Globus pallidus (tissue), 1 donor: ENCODE measurements around the gene UGT1A6.
"Not testable (repeated sequence)": the region's sequence is repeated elsewhere in the genome, so short reads cannot be mapped to it uniquely, and the experiment has no call there.

Experiments
- DNase-seq: peaks from one replicate; pipeline ENCODE4 v3.0.0-alpha.2; 2015; ENCODE audit warnings: low spot score

UGT1A6 gene

GRCh38 chr2:233686928-233687327 is 5.8 kb upstream of the UGT1A6 start:
- no peak for DNase-seq

DNA sequence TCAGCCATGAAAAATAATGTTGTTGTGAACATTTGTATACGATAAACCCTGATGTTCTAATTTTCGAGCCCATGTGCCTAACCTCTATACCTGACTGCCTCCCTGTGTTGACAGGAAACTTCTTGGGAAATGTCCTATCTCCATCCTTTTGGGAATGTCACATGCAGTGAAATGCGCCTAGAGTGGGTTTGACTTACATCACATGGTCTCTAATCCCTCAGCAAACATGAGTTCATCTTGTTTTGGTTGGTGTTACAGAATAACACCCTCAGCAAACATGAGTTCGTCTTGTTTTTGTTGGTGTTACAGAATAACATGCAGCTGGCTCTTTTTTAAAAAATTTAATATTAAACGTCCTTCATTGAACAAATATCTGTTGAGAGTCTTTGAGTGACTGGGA is 4.3 kb upstream of the UGT1A6 start:
- DNase-seq = no peak

GRCh38 chr2:233689031-233689430 is 3.7 kb upstream of the UGT1A6 start:
- DNase-seq = no peak

- DNase-seq = no peak
These were observed 3.2 kb upstream of the UGT1A6 start for GRCh38 chr2:233689501-233689900.

DNA sequence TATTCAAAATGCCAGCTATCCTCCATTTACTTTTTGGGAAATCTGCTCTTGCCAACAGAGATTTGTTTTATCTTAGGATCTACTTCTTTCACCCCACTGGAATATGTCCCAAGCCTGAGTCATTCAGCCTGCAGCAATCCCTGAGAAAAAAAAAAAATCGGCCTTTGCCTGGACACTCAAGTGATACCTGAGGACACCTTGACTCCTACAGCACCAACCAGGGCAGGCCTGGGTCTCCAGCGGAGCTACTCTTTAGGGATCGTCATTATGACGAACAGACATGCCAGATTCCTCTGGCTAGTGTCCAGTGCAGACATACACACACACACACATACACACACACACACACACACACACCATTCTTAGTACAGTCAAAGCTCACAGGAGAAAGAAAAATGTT is 2.2 kb upstream of the UGT1A6 start:
- no peak for DNase-seq

GRCh38 chr2:233691443-233692433 is 952 bp upstream of the UGT1A6 start:
- DNase-seq = no peak

DNA sequence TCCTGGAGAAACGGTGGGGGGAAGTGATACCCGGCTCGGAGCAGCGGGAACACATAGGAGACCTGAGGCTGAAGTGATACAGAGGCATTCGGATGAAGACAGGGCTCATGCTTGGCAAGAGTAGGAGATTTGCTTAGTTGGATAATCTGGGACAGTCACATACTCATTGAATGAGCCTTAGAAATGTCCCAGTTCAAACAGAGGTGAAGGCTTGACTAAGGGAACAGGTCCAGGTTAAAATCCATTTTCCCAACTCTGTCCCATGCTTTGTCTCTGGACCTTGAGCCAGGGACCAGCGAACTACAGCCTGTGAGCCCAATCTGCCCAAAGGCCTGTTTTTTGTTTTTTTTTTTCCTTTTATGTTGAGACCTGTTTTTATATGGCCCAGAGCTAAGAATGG is 1.3 kb downstream of the UGT1A6 start:
- DNase-seq = no peak

DNA sequence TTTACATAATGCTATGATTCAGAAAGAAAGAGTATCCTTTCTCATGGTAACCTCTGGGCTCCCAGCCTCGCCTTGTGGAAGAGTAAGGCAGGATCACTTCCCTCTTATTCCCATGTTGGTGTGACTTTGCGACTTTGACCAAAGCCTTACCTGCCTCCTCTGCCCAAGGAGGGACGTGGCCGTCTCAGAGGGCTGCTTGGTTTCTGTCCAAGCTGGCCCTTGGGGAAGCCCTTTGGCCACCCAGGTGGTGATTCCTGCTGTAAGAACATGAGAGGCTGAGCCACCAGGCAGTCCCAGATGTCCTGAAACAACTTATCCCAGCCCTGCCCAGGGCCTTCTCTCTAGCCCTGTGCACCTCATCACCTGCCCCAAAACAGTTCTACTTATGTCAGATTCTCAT is 6.0 kb downstream of the UGT1A6 start:
- no peak for DNase-seq

DNA sequence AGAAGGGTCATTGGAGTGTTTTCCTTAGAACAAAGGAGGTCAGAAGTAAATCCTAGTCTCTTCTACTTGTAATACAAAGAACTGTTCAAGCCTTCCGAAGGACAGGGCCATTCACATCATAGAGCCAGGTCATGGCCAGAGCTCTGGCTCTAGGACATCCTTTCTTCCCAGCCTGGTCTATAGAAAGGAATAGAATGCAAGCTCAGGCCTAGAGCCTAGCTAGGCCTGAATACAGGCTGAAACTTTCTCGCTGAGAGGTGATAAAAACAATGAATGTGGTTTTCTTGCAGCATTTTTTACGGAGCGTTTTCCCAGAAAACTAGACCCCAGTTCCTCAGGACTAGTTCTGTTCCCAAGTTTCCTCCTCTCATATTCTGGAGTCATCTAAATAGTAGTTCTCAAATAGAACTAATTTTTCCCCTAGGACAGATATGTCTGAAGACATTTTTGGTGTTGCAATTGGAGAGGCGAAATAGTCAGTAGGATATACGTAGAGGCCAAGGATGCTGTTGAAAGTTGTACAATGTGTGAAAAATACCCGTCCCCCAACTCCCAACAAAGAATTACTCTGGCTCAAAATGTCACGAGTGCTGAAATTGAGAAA is 6.8 kb downstream of the UGT1A6 start:
- no peak for DNase-seq

DNA sequence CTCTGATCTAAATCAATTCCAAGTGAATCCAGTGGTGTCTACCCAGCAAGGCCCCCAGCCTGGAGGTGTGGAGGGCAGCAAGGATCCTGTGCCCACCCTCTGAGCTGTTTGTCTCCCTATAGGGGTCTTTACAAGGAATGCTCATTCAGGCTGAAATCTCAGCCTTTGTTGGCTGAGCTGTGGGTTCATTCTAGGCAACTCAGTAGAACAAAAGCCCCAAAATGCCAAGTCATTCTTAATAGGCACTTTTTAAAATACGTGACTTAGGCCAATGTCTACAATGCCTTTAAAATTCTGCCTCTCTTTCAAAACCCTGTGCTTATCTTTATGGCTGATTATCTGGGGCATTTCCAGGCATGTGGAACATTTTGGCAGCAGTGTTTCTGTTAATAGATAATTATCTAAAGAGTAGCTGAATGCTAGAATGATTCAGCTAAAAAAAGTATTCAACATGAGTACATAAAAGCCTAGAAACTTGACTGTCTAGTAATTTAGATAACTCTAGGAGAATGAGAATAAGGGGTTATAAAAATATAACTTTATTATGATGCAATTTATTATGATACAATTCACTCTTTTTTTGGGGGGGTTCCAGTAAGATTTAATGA is 7.4 kb downstream of the UGT1A6 start:
- no peak for DNase-seq

DNA sequence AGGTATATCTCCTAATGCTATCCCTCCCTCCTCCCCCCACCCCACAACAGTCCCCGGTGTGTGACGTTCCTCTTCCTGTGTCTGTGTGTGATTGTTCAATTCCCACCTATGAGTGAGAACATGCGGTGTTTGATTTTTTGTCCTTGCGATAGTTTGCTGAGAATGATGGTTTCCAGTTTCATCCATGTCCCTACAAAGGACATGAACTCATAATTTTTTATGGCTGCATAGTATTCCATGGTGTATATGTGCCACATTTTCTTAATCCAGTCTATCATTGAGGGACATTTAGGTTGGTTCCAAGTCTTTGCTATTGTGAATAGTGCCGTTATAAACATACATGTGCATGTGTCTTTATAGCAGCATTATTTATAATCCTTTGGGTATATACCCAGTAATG is 8.2 kb downstream of the UGT1A6 start:
- DNase-seq = not testable (repeated sequence)

DNA sequence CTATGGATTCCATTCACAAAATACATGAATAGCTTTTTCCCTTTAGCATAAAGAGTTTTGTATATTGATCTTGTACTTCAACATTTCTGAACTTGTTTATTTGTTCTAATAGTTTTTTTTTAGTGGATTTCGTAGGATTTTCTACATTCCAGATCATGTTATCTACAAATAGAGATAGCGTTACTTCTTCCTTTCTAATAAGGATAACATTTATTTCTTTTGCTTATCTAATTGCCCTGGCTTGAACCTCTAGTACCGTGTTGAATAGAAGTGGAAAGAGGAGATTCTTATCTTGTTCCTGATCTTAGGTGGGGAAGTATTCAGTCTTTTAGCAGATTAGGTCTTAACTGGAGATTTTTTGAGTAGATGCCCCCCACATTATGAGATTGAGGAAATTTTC is 9.5 kb downstream of the UGT1A6 start:
- DNase-seq = no peak

GRCh38 chr2:233705911-233706506 is 13.3 kb downstream of the UGT1A6 start:
- no peak for DNase-seq

- no peak for DNase-seq
These were observed 14.0 kb downstream of the UGT1A6 start for GRCh38 chr2:233706720-233707119.

DNA sequence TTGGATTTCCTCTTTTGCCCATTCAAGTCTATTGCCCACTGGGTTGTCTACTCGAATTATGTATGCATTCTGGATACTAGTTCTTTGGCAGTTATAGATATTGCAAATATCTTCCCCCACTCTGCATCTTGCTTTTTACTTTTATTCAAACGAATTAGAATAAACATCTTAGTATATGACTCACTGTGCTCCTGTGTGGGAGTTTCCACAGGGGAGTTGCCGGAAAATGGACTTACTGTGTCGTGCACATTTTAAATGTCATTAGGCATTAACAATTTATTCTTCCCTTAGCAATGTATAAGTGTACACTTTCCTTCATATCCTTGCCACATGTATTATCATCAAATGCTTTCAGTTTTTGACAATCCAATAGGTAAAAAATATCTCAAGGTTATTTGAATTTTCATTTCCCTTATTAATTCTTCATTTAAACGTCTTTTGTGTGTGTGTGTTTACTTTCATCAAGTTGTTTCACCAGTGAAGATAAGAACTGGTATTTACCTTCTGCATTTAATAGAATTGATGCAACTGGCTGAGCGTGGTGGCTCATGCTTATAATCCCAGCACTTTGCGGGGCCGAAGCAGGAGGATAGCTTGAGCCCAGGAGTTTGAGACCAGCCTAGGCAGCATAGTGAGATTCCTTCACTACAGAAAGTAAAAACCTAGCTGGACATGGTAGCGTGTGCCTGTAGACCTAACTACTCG is 15.4 kb downstream of the UGT1A6 start:
- no peak for DNase-seq

- DNase-seq = no peak
These were observed 16.3 kb downstream of the UGT1A6 start for GRCh38 chr2:233708942-233709341.

DNA sequence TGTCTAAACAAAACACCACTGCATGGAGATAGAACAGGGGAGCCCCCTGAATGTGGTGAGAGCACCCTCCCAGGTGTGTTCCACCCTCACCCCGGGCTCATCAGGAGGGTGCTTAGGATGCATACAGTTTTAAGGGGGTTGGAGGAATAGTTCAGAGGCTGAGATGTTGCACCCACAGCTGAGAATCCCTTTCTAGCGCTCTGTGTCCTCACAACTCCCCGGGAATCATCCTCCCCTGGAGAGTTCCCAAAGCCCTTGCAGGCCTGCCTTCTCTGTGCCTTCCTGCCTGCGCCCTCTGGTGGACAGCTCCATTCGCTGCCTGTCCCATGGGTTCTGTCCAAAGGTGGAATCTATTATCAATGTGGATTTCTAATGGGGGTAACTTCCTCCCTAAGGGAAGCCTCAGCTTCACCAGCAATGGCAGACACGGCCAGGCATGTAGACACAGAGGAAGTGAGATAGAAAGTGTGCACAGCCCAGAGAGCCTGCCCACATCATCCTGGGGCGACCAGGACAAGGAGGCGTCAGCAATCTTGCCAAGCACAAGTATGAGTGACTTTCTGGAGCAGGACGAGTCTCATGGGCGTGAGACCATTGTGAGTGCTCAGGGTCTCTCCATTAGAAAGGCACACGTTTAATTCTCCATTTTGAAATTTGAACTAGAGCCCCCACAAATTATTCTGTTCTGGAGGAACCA is 18.8 kb downstream of the UGT1A6 start:
- DNase-seq = peak; percentile 63

- no peak for DNase-seq
These were observed 20.0 kb downstream of the UGT1A6 start, which contains the start of gene UGT1A5 for GRCh38 chr2:233712611-233713261. UGT1A5 (plus strand) TSS chr2:233712907; CDS start chr2:233712992, 85 bp downstream.

- no peak for DNase-seq
These were observed 20.5 kb downstream of the UGT1A6 start for GRCh38 chr2:233713262-233713615.

GRCh38 chr2:233714121-233714520 is 21.4 kb downstream of the UGT1A6 start:
- no peak for DNase-seq

DNA sequence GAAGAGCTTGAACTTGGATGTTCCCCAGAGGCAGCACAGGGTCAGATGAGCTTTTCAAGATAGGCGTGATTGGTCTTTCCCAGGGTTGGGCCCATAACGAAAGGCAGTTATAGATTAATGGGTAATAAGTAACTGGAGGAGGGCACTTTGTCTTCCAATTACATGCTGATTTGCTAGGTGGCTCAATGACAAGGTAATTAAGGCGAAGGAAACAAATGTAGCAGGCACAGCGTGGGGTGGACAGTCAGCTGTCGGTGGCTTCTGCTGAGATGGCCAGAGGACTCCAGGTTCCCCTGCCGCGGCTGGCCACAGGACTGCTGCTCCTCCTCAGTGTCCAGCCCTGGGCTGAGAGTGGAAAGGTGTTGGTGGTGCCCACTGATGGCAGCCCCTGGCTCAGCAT is 25.9 kb downstream of the UGT1A6 start, which contains the start of gene UGT1A4:
TSS of gene UGT1A4 (plus strand) at position 185 of the 400 bp plus-strand sequence. CDS start at position 270, 85 bp downstream.
- DNase-seq = no peak
